HG02884 (cell line): ENCODE results near the gene CLDN22.
"Not testable (repeated sequence)": the region's sequence is repeated elsewhere in the genome, so short reads cannot be mapped to it uniquely, and the experiment has no call there.

Experiments used
- ATAC-seq: cut with Tn5 transposase; IDR thresholded peaks from one replicate; pipeline ENCODE4 v1.9.1; 2021; ENCODE audit warnings: mild to moderate bottlenecking, moderate library complexity; ENCODE audit not compliant: unreplicated experiment

Gene CLDN22

GRCh38 chr4:183347566-183347965, 27.5 kb upstream of the CLDN22 start:
- no peak for ATAC-seq

DNA sequence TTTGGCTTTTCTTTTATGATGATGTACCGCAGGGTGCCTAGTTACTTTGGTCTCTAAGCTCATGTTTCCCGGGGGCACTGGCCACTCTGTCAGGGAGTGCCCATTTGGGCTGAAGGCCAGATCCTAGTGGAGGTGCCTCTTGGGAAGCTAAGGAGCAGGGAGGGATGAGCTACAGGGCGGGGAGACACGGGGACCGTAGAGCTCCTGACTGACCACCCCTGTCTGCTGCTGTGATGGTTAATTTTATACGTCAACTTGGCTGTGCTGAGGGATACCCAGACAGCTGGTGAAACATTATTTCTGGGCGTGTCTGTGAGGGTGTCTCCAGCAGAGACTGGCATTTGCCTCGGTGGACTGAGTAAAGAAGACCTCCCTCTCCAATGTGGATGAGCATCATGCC, 27.1 kb upstream of the CLDN22 start:
- ATAC-seq: no peak

DNA sequence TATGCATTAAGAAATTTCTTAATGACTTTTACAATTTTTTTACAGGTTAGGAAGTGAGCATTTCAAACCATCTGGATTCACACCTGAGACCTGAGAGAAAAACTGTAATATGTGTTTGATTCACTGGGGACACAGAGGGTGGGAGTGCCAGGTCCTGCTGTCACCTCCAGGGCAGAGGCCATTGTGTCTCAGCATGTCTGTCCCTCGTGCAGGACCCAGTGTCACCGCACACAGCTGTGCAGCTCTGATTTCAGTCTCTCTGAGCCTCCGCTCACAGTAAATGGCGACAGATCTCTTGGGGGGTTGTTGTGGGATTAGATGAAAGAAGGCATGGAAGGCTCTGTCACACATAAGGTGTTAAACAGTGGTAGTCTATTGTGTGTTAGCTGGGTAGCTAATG, 25.2 kb upstream of the CLDN22 start:
- ATAC-seq: no peak

- no peak for ATAC-seq
These were observed 24.6 kb upstream of the CLDN22 start for GRCh38 chr4:183344523-183345255.

GRCh38 chr4:183343730-183344129, 23.7 kb upstream of the CLDN22 start:
- no peak for ATAC-seq

- ATAC-seq: no peak
These were observed 22.8 kb upstream of the CLDN22 start for GRCh38 chr4:183342541-183343533.

DNA sequence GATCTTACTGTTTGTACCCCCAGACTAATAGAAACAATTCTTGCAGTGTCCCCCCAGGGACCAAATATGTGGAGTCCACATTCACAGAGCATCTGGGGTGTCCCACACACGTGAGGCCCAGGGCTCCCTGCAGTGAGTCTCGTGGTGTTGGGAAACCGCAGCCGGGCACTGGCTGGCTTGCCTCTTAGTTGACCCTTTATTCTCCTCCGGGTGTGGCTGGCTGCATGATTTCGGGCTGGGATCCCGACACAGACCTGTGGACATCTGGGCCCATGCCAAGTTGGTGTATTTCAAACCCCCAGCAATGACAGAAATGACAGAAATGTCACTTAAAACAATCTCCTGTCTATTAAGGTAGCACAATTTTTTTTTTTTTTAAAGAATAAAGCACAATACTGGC, 17.8 kb upstream of the CLDN22 start:
- ATAC-seq: no peak

GRCh38 chr4:183337349-183337748, 17.3 kb upstream of the CLDN22 start:
- ATAC-seq: no peak

GRCh38 chr4:183335369-183335940, 15.4 kb upstream of the CLDN22 start:
- no peak for ATAC-seq

DNA sequence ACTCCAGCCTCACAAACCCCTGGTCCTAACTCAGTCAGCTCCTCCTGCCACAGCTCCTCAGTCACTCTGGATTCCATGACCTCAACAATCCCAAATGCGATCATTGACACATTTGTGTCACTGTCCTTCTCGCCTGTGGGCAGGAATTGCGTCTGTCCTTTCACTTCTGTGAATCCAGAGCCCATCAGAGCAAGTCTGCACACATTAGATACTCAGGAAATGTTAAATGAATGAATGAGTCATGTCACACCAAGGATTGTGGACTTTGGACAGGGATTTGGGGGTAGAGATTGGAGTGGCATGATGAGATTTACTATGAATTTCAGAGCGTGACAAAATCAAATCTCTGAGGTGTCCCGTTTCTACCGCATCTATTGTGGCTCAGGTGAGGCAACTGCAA, 13.9 kb upstream of the CLDN22 start:
- ATAC-seq: no peak

GRCh38 chr4:183333202-183333601, 13.1 kb upstream of the CLDN22 start:
- ATAC-seq: no peak

GRCh38 chr4:183332447-183332846, 12.4 kb upstream of the CLDN22 start:
- no peak for ATAC-seq

DNA sequence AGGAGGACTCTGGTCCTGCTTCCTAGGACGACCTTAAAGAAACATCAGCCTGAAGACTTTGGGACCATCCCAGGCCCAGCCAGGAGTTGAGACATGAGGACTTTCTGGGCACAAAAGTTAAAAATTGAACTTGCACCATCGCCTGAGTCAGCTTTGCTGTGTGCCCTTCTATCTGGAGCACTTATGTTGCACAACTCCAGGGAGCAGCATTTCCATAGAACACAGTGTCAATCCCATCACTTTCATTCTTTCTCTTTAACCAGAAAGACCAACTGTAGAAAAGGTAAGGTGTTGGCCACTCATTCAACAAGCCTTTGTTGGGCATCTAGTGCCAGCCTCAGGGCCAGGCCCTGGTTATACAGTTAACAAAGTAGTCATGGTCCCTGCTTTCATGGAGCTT, 10.8 kb upstream of the CLDN22 start:
- no peak for ATAC-seq

DNA sequence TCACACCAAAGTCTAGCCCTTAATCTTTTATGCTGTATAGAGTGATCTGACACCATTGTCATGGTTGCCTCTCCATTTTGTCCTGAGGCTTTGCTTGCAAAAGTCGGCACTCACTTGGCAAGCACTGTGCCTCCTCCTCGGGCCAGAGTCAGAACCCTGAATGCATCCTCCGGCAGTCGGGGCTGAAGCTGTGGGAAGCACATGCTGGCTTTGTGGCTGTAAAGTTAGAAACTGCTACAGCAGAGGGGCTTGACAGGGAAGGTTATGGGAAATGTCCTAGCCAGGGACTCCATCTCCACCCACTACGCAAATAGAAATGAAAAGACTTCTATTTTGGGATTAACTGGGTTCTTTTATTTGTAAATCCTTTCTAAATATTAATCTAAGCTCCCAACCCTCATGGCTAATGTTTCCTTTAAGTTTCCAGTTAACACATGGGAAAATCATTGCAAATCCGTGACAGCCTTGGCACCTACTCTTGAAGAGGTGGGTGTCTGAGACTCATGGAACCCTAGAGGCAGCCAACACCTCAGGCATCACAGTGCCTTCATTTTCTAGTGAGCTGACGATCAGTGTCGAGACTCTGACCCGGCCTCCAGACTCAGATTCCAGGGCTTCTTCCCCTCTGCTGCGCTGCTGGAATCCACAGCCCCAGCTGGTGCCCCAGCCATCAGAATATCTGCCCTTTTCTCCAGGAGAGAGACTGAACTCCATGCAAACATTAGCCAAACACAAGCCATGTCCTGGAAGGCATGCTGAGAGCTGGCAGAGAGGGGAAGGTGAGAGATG, 10.1 kb upstream of the CLDN22 start:
- no peak for ATAC-seq

DNA sequence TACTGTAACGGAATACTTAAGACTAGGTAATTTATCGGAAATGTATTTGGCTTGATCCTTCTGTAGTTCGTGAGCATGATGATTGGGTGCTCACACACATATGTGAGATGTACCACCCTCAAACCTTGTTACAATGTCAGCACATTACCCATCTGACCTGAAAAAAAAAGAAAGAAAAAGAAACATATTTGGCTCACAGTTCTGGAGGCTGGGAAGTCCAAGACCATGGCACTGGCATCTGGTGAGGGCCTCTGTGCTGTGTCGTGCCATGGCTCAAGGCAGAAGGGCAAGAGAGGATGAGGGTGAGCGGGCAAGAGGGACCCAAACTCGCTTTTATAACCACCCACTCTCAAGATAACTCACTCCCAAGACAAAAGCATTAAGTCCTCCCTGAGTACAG, 9.2 kb upstream of the CLDN22 start:
- no peak for ATAC-seq

DNA sequence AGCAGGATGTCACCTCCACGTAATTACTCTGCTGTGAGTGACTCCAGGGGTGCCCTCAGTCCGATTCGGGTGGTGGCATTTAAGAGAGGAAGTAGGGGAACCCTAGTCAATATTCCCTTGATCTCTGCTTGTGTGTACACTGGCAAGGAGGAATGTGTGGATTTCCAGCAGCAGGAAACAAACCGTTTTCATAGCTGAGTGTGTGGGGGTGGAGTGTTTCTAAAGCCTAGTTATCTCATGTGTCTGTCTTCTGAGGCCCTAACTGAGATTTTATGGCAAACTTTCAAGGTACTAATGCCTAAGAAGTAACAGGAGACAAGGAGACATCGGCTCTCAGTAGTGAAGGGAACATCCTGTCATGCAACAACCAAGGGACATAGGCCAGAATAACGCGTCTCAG, 8.8 kb upstream of the CLDN22 start:
- ATAC-seq: no peak

- no peak for ATAC-seq
These were observed 7.8 kb upstream of the CLDN22 start for GRCh38 chr4:183327827-183328226.

DNA sequence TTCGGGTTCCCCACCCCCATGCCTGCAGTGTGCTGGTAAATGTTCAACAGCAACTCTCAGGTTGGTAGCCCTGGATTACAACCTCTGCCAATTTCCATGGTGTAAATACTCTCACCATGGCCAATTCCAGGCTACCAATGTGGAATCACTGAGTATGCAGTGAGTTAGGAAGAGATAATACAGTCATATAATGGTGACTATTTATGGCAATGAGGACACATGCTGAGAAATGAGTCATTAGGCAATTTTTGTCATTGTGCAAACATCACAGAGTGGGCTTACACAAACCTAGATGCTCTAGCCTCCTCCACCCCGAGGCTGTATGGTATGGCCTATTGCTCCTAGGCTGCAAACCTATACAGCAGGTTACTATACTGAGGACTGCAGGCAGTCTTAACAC, 6.8 kb upstream of the CLDN22 start:
- no peak for ATAC-seq

- not testable (repeated sequence) for ATAC-seq
These were observed 6.3 kb upstream of the CLDN22 start for GRCh38 chr4:183326387-183326786.

GRCh38 chr4:183324619-183325018, 4.5 kb upstream of the CLDN22 start:
- no peak for ATAC-seq

DNA sequence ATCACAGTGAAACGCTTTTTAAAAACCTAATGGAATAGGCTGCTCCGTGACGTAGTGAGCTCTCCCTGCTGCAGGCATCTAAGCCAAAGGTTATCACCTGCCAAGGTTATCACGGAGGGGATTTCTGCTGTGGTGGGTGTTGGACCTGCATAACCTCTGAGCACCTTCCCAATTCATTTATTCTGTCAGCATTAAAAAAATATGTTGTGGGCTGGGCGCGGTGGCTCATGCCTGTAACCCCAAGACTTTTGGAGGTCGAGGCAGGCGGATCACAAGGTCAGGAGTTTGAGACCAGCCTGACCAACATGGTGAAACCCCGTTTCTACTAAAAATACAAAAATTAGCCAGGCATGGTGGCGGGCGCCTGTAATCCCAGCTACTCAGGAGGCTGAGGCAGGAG, 4.0 kb upstream of the CLDN22 start:
- ATAC-seq: not testable (repeated sequence)
